IPS-NIHi7 (cell line): Measurements from ENCODE around the gene SAMM50.
A peak's percentile ranks its signal among the peaks of the same experiment; 100 is the strongest.
"Not testable (repeated sequence)": the region's sequence is repeated elsewhere in the genome, so short reads cannot be mapped to it uniquely, and the experiment has no call there.

Experiments
- DNase-seq: peaks from one replicate; pipeline ENCODE4 v3.0.0; 2012; ENCODE audit warnings: mixed read lengths; ENCODE audit errors: extremely low spot score

The SAMM50 gene

GRCh38 chr22:44000123-44000522 lies 44.9 kb downstream of the SAMM50 start:
- no peak for DNase-seq

- no peak for DNase-seq
These were observed 46.3 kb downstream of the SAMM50 start for GRCh38 chr22:44001521-44001920.

- DNase-seq: no peak
These were observed 47.1 kb downstream of the SAMM50 start for GRCh38 chr22:44002324-44002723.

GRCh38 chr22:44002997-44003396 lies 47.8 kb downstream of the SAMM50 start:
- DNase-seq: no peak

GRCh38 chr22:44003405-44004103 lies 48.3 kb downstream of the SAMM50 start:
- DNase-seq: peak; percentile 70

- no peak for DNase-seq
These were observed 48.8 kb downstream of the SAMM50 start for GRCh38 chr22:44004104-44004460.

GRCh38 chr22:44005524-44005923 lies 50.3 kb downstream of the SAMM50 start:
- DNase-seq: no peak

- no peak for DNase-seq
These were observed 56.9 kb downstream of the SAMM50 start for GRCh38 chr22:44012162-44012561.

- DNase-seq: no peak
These were observed 57.3 kb downstream of the SAMM50 start for GRCh38 chr22:44012591-44012990.

- DNase-seq: no peak
These were observed 59.0 kb downstream of the SAMM50 start for GRCh38 chr22:44014241-44014640.

GRCh38 chr22:44016586-44016985 lies 61.3 kb downstream of the SAMM50 start:
- DNase-seq: not testable (repeated sequence)

- no peak for DNase-seq
These were observed 63.4 kb downstream of the SAMM50 start for GRCh38 chr22:44018594-44018993.

- no peak for DNase-seq
These were observed 64.2 kb downstream of the SAMM50 start for GRCh38 chr22:44019416-44019815.

- no peak for DNase-seq
These were observed 64.6 kb downstream of the SAMM50 start for GRCh38 chr22:44019846-44020245.

GRCh38 chr22:44020981-44021380 lies 65.7 kb downstream of the SAMM50 start:
- no peak for DNase-seq

- DNase-seq: peak; percentile 75
These were observed 68.4 kb downstream of the SAMM50 start for GRCh38 chr22:44023404-44024287.

GRCh38 chr22:44024288-44024921 lies 69.2 kb downstream of the SAMM50 start, which contains the start of gene PARVB:
TSS of gene PARVB (plus strand) at chr22:44024302. CDS start at chr22:44024340, 38 bp downstream.
- DNase-seq: no peak

GRCh38 chr22:44025171-44026065 lies 70.2 kb downstream of the SAMM50 start:
- no peak for DNase-seq

- DNase-seq: no peak
These were observed 70.9 kb downstream of the SAMM50 start for GRCh38 chr22:44026066-44026629.

GRCh38 chr22:44026630-44027511 lies 71.6 kb downstream of the SAMM50 start:
- DNase-seq: no peak
